ENCODE results near the gene TEX44. TPM values are rescaled to one million over a fixed set of nuclear protein-coding genes. Genes with fewer than 3 reads are reported as not detected.

The TEX44 gene
- total and polyA plus RNA-seq, 2 of the 13 experiments (the other 11 are each of a cell fraction or from before 2014, with no cell fraction given), result not detected

- TF ChIP-seq, protein P1, sequence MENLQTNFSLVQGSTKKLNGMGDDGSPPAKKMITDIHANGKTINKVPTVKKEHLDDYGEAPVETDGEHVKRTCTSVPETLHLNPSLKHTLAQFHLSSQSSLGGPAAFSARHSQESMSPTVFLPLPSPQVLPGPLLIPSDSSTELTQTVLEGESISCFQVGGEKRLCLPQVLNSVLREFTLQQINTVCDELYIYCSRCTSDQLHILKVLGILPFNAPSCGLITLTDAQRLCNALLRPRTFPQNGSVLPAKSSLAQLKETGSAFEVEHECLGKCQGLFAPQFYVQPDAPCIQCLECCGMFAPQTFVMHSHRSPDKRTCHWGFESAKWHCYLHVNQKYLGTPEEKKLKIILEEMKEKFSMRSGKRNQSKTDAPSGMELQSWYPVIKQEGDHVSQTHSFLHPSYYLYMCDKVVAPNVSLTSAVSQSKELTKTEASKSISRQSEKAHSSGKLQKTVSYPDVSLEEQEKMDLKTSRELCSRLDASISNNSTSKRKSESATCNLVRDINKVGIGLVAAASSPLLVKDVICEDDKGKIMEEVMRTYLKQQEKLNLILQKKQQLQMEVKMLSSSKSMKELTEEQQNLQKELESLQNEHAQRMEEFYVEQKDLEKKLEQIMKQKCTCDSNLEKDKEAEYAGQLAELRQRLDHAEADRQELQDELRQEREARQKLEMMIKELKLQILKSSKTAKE (CRISPR knock-in tag; IDR thresholded peaks at IDR 0.05; ENCODE audit: borderline replicate concordance), result no peak
- TF ChIP-seq RCOR2 (CRISPR knock-in tag; IDR thresholded peaks at IDR 0.05), result peak; percentile 71
- peak; percentile 65; the same call in 1 of the 2 replicates for TF ChIP-seq MTF2 (CRISPR knock-in tag; IDR thresholded peaks at IDR 0.05; ENCODE audit: borderline replicate concordance)
- 0 out of 2 replicates have a peak, but pooled peaks have one; percentile 29 for TF ChIP-seq ZGPAT (CRISPR knock-in tag; IDR thresholded peaks at IDR 0.05)
- TF ChIP-seq ZNF333 (CRISPR knock-in tag; IDR thresholded peaks at IDR 0.05; ENCODE audit: borderline replicate concordance), result no peak
- no peak for TF ChIP-seq ZBTB8A (CRISPR knock-in tag; IDR thresholded peaks at IDR 0.05; ENCODE audit: borderline replicate concordance, low read depth)
- TF ChIP-seq ZNF782 (CRISPR knock-in tag; IDR thresholded peaks at IDR 0.05; ENCODE audit: borderline replicate concordance), result peak; percentile 61; the same call in 1 of the 2 replicates
- no peak for TF ChIP-seq NFE2L2 (IDR thresholded peaks at IDR 0.05; ENCODE audit: low read length)
- 0 out of 2 replicates have a peak, but pooled peaks have one; percentile 29 for TF ChIP-seq NAIF1 (CRISPR knock-in tag; IDR thresholded peaks at IDR 0.05; ENCODE audit: borderline replicate concordance)
- TF ChIP-seq ZMYM3 (CRISPR knock-in tag; IDR thresholded peaks at IDR 0.05), result peak; percentile 96
- peak; percentile 55; the same call in 1 of the 2 replicates for TF ChIP-seq ZNF124 (CRISPR knock-in tag; IDR thresholded peaks at IDR 0.05)
- 0 out of 2 replicates have a peak, but pooled peaks have one; percentile 16 for TF ChIP-seq PHF20 (CRISPR knock-in tag; IDR thresholded peaks at IDR 0.05)
- TF ChIP-seq CBFB (CRISPR knock-in tag; IDR thresholded peaks at IDR 0.05), result peak; percentile 31; the same call in 1 of the 2 replicates
- no peak for TF ChIP-seq SNAI1 (CRISPR knock-in tag; IDR thresholded peaks at IDR 0.05; ENCODE audit: borderline replicate concordance)
- TF ChIP-seq SMC3 (IDR thresholded peaks at IDR 0.05; ENCODE audit: low read length), result peak; percentile 46; the same call in 1 of the 2 replicates
These were observed 20.0 kb downstream of the TEX44 start (continued) for GRCh38 chr2:231612456-231613330.
